NAMALWA (cell line): ENCODE results near the gene TMOD2.
A peak's percentile ranks its signal among the peaks of the same experiment; 100 is the strongest.

ENCODE experiments used
- DNase-seq: peaks from one replicate; pipeline ENCODE4 v3.0.0-alpha.2; 2015; ENCODE audit warnings: low spot score

TMOD2 gene

GRCh38 chr15:51818150-51818549 is 66.8 kb downstream of the TMOD2 start:
- DNase-seq, result no peak

- DNase-seq, result no peak
Observed at GRCh38 chr15:51825698-51826097, 74.3 kb downstream of the TMOD2 start.

- DNase-seq, result no peak
Observed at GRCh38 chr15:51828621-51829375, 77.4 kb downstream of the TMOD2 start.

GRCh38 chr15:51829376-51830275 is 78.2 kb downstream of the TMOD2 start, which contains the start of gene TMOD3:
TMOD3 (plus strand) TSS chr15:51829653; CDS start chr15:51862885, 33,232 bp downstream.
- peak; percentile 95 for DNase-seq

GRCh38 chr15:51830276-51830806 is 78.9 kb downstream of the TMOD2 start:
- DNase-seq, result peak; percentile 62

- DNase-seq, result no peak
Observed at GRCh38 chr15:51833772-51834171, 82.4 kb downstream of the TMOD2 start.

GRCh38 chr15:51837792-51838251 is 86.4 kb downstream of the TMOD2 start:
- peak; percentile 65 for DNase-seq

GRCh38 chr15:51838270-51838669 is 86.9 kb downstream of the TMOD2 start:
- DNase-seq, result no peak

GRCh38 chr15:51840692-51841091 is 89.3 kb downstream of the TMOD2 start:
- DNase-seq, result no peak

GRCh38 chr15:51841406-51842040 is 90.1 kb downstream of the TMOD2 start:
- no peak for DNase-seq

GRCh38 chr15:51842265-51842664 is 90.9 kb downstream of the TMOD2 start:
- DNase-seq, result no peak

GRCh38 chr15:51842852-51843737 is 91.7 kb downstream of the TMOD2 start:
- DNase-seq, result no peak

GRCh38 chr15:51844747-51845426 is 93.5 kb downstream of the TMOD2 start:
- no peak for DNase-seq

- DNase-seq, result no peak
Observed at GRCh38 chr15:51846066-51846462, 94.7 kb downstream of the TMOD2 start.

GRCh38 chr15:51846463-51847230 is 95.2 kb downstream of the TMOD2 start:
- no peak for DNase-seq

GRCh38 chr15:51848811-51849210 is 97.4 kb downstream of the TMOD2 start:
- no peak for DNase-seq

- no peak for DNase-seq
Observed at GRCh38 chr15:51849860-51850259, 98.5 kb downstream of the TMOD2 start.

GRCh38 chr15:51853998-51854397 is 102.6 kb downstream of the TMOD2 start:
- DNase-seq, result no peak

GRCh38 chr15:51855612-51856011 is 104.2 kb downstream of the TMOD2 start:
- DNase-seq, result no peak
